ENCODE results near the gene LAMB1.

DNA sequence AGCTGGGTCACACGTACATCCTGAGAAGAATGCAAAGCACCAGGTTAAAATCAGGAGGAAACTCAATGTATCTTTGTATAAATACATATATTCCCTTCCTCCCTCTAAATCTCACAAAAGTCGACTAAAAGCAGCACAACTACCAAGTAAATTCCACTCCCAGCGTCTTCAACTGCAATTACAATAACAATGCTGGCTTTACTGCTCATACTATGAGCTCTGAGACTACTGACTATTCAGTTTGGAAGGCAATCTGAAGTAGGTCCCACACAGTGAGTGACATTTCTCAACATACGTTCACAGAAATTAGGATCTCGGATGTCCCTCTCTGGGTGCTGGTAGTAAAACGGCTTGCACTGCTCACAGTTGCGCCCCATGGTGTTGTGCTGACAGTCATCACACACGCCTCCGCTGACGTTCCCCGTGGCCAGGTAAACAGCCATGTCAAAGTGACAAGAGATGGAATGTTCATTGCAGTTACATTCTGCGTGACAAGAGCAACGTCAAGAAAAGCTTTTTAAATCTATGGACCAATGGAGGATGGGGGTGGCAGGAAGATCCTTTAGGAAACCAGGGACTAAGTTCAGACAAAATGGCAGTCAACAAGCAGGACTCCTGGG lies 27.5 kb downstream of the LAMB1 start:
- TF ChIP-seq POLR2A (IDR thresholded peaks at IDR 0.05; ENCODE audit: low read length), result no peak
- no peak for TF ChIP-seq GATA1 (IDR thresholded peaks at IDR 0.05; ENCODE audit: low read depth, low read length)

Data from erythroblast (primary cell).